GM18909 (cell line): Measurements from ENCODE around the gene CARMIL1.
"Not testable (repeated sequence)": the region's sequence is repeated elsewhere in the genome, so short reads cannot be mapped to it uniquely, and the experiment has no call there.

Source experiments
- ATAC-seq: cut with Tn5 transposase; IDR thresholded peaks from one replicate; pipeline ENCODE4 v1.9.1; 2021; ENCODE audit warnings: mild to moderate bottlenecking; ENCODE audit not compliant: unreplicated experiment, poor library complexity

Gene CARMIL1

DNA sequence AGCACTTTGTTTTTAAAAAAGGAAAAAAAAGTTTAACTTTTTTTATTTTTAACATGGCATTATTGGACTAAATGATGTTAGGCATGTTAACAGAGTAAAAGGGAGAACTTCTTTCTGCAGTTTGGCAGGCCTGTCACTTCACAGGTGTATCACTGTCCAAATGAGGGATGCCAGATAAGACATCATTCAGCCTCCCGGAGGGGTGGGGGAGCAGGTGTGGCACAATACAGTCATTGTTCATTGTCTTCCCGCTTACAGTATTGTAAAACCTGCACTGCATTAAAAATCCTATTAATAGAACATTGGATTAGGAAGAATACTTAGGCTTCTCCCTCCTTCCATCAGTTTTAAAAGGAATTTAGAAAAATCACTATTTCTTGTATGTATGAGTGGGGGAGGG, 80.7 kb downstream of the CARMIL1 start:
- no peak for ATAC-seq

DNA sequence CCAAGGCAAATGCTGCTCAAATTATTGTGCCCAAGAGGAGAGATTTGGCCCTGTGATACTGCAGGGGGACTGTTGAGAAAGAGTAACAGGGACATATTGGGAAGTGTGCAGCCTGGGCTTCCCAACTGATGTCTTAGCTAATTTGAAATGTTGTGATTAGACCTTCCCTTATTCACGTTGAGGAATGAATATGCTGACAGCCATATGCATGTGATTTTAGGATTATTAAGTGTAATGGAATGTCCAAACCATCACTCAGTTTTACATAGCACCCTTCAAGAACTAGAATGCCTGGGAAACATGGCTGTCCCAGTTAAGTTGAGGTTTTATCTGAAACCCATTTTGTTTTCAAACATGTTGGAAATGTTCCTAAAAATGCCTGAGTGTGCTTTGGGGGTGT, 81.4 kb downstream of the CARMIL1 start:
- ATAC-seq, result no peak

DNA sequence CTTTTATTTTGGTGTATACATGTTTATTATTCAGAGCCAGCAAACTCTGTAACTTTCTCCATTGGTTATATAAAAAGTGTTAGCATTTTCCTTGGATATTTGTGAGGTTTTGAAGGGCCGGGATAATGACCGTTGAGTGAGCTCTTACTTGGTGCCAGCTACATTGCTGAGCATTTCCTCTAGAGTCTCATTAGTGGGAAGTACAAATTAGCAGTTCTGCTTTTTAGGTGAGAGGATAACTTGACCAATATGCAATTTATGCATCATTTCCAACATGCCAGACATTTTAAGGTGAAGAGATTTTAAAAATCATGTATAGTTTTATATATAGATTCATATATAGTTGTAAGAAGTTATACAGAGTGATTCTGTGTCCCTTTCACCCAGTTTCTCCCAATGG, 84.3 kb downstream of the CARMIL1 start:
- no peak for ATAC-seq

DNA sequence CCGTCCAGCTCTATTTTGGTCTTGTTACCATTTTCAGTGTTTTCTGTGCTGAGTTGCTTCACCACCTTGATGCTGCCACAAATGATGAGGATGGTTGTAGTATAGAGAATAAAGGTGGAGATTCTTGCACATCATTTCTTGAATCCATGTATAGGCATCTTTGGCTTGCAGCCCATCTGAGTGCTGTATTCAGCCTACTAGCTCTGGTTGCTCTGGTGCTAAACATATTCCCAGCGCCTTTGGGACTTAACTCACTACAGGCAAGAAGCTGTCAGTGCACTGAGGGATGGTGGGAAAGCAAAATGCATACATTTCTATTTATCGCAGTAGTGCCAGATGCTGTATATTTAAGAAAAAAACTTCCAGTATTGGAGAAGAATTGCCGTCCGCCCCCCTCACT, 86.0 kb downstream of the CARMIL1 start:
- no peak for ATAC-seq

DNA sequence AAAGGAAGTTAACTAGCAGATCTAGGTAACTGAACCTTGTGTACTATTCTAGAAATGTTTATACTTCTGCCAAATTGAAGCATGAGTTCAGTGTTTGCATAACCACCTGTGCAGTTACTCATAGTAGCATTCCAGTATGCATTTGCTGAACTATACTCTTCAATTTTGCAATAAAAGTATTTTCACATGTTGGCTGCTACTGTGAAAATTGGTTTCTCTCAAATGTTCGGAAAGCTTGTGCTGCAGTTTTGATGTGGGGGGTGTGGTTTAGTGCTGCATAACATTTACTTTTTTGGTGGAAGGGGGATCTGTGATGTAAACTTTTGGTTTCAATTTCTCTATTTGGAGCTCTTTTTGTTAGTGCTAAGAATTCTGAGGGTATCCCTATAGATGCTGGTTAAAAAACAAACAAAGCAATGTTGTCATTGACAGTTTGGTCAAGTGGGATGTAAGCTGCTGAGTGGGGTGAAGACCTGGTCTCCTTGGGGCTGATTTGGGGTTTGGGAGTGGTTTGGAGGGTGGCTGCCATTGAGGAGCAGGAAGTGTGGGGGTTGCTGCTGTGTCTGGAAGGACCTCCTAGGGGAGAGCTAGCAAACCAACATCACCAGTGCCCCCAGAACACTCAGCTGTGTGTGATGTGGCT, 87.8 kb downstream of the CARMIL1 start:
- peak; percentile 54 for ATAC-seq

DNA sequence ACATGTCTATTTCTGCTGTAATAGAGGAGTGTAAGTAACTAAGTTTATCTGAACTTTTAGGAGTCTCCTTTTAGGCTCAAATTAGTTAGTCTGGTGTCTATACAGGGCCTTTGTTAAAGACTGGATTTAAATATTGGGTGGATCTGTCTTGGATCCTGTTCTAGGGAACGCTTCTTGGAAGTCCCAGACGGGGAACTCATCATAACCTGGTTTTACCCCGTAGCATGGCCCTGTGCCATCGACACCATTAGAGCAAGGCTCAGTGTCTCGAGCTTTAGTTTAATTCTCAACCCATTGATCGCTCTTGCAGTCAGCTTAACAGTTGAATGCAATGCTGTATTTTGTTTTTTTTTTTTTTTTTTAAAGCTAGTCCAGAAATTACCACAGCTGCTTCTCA, 89.9 kb downstream of the CARMIL1 start:
- ATAC-seq, result no peak

DNA sequence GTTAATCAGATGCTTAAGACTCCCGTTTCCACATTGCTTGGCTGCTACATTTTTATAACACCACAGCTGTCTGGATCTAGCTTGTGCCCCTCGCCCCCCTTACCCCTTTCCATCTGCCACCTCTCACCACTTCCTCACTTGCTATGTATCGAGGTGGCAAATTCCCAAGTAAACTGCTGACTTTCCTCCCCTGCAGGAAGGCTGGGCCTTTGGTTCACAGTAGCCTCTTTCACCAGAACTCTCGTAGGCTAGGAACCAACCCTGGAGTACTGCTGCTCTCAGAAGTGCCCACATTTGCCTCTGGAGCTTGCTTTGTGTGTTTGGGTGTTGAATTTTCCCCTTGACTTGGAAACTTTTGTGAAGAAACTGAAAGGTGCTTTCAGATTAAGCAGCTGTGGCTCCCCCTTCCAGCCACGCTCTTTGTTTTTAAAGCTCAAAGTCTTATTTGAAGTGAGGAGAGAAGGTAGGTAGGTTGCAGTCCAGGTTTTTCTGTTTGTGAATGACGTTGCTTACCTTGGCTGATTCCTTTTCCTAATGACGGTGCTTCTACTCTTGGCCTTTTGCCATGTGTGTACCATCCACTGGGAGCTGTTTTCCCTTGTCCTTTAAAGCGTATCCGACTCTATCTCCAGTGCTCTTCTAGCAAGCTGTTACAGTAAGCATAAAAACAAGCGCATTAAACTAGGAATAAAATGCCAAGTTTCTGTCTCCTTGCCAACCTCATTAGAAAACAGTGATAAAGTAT, 90.4 kb downstream of the CARMIL1 start:
- no peak for ATAC-seq

DNA sequence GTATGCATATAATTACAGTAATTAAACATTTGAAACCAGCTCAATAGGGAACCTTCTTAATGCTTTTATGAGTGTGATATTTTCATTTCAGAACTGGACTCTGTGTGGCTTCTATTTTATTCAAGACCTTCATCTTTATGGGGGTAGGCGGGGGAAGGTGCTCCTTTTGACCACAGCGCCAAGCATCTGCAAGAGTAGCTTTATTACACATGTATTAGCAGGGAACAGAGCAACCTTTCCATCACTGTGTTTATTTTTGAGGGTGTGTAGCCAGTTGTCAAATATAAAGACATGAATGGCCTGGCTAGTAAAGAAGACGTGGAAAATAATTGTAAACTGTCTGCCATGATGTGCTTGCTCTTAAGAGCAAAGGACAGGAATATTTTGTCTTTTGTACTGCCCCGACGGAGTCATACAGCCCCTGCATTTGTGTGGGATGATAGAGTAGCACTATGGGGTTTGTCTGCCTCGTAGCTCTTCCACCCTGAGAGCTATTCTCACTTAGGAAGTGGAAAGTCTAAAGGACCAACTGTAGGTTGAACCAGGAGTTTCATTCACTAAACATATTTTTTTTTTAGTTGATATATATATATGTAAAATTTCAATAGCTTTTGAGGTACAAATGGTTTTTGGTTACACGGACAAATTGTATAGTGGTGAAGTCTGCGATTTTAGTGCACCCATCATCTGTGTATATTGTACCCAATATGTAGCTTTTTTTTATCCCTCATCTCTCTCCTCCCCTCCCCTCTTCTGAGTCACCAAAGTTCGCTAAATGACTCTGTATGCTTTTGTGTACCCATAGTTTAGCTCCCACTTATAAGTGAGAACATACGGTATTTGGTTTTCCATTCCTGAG, 91.2 kb downstream of the CARMIL1 start:
- ATAC-seq, result no peak

DNA sequence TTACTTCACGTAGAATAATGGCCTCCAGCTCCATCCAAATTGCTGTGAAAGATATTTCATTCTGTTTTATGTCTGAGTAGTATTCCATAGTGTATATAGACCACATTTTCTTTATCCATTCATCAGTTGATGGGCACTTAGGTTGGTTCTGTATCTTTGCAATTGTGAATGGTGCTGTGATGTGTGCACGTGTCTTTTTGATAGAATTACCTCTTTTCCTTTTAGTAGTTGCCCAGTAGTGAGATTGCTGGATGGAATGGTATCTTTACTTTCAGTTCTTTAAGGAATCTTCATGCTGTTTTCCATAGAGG, 91.8 kb downstream of the CARMIL1 start:
- no peak for ATAC-seq

DNA sequence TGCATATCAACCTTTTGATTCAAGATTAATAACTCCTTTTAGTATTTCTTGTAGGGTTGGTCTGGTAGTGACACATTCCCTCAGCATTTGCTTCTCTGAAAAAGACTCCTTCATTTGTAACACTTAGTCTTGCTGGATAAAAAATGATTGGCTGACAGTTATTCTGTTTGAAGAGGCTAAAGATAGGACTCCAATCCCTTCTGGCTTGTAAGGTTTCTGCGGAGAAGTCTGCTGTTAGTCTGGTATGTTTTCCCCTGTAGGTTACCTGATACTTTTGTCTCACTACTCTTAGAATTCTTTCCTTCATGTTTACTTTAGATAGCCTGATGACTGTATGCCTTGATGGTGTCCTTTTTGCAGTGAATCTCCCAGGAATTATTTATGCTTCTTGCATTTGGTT, 96.0 kb downstream of the CARMIL1 start:
- ATAC-seq, result no peak

DNA sequence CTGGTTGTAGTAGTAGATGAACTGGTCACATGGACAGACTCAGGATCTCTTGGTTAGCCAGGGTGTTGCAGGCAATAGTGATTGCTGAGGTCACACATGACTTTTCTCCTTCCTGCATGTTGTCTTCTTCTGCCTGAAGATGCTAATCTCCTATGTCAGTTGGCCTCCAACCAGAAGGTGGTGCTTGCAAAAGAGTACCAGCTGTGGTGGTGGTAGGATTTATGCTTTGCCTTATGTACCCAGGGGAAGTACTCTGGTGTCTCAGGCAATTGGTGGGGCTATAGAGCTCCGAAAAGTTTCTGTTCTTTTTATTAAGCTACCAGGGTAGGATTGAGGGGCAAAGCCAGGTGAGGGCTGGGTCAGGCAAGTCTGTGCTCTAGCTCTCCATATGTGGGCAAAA, 98.5 kb downstream of the CARMIL1 start:
- ATAC-seq, result no peak

DNA sequence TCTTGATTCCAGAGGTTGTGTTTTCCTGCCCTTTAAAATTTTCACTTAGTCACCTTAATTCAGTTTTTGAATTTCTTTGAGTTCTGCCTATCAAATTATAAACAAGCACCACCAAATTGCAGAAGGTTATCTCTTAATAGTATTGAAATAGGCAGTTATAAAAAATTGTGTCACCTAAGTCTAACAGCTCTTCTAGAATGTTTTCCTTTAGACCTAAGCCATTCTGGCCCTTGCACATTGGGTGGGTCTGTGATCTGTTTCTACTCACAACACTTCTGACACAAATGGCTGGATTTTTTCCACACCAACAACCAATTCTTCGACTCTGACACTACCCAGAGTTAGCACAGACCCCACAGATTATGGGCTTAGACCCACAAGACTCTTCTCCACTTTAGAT, 101.9 kb downstream of the CARMIL1 start:
- no peak for ATAC-seq

DNA sequence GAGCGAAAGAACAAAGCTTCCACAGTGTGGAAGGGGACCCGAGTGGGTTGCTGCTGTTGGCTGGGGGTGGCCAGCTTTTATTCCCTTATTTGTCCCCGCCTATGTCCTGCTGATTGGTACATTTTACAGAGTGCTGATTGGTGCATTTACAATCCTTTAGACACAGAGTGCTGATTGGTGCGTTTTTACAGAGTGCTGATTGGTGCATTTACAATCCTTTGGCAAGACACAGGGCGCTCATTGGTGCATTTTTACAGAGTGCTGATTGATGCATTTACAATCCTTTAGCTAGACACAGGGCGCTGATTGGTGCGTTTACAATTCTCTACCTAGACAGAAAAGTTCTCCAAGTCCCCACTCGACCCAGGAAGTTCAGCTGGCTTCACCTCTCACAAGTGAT, 103.3 kb downstream of the CARMIL1 start:
- ATAC-seq, result not testable (repeated sequence)

DNA sequence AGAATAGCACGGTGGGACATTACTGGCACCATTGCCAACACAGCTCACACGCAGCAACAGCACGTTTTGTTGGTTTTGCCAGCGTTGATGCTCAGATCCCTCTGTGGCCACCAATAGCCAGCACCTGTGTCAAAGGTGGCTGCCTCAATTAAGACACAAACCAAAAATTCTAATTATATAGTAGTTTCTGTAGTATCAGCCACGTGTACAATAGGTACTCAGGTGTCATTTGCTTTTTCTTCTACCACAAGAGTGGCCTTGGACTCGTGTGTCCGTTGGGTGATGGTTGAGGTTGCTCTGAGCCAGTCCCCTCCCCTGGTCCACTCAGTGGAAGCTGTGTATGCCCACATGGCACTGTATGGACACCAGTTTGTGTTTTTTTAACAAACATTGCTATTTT, 105.1 kb downstream of the CARMIL1 start:
- ATAC-seq, result no peak

DNA sequence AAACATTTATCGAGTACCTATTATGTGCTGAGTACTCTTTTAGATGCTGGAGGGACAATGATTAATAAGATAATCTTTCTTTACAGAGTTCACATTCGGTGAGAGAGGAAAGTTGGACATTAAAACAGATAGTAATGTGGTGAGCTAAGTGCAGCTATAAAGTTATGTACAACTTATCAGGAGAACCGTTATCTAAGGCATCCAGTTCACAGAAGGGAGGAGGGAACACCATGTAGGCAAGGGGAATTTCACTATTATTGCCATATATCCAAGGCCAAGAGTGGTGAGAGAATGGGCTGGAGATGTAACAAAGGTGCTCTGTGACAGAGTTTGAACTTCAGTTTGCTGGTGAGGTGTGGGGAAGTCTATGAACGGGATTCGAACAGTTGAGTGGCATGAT, 105.8 kb downstream of the CARMIL1 start:
- no peak for ATAC-seq

DNA sequence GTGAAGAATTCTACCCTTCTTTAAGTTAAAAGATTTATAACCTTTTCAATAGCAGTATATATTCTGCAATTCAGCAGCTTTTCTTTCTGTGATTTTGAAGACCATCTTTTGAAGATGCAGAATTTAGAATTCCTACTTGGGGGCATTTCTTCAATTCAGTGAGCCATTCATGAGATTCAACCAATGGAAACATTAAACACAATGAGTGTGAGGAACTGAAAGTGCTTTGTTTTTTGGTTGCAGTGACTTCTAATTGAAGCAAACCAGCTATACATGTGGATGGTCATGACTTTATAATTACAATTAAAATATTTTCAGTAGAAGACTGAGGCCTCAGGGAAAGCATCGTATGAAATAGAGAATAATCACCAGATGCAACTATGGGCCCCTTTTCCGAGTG, 108.3 kb downstream of the CARMIL1 start:
- ATAC-seq, result peak; percentile 75

DNA sequence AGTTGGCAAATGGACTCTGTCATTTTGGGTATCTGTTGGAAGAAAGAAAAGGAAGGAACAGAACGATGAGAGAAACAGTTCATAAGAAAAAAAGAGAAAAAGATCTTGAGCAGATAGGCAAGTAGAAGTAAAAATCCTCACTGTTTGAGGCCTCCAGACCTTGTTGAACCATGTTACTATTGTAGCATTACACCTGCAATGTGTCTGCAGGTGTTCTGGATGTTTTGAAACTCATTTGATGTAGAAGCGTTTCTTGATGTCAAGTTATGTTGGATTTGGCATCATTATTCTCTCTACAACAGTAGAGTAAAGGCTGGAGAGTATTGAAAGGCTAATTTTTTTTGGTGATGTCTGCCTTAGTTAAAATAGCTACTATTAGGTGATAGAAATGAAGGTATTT, 108.7 kb downstream of the CARMIL1 start:
- ATAC-seq, result peak; percentile 14

DNA sequence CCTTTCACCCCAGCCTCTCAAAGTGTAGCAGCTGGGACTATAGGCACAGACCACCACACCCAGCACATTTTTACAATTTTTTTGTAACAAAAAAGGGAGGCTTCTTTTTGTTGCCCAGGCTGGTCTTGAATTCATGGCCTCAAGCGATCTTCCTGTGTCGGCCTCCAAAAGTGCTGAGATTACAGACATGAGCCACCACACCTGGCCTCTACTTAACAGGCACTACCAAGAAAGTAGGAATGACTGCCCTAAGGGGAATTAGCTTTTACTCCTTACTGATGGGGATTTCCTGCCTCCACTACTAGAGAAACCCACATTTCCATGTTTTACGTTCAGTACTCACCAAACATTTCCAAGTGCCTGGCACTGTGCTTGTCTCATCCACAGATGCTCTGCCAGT, 109.6 kb downstream of the CARMIL1 start:
- ATAC-seq, result no peak

DNA sequence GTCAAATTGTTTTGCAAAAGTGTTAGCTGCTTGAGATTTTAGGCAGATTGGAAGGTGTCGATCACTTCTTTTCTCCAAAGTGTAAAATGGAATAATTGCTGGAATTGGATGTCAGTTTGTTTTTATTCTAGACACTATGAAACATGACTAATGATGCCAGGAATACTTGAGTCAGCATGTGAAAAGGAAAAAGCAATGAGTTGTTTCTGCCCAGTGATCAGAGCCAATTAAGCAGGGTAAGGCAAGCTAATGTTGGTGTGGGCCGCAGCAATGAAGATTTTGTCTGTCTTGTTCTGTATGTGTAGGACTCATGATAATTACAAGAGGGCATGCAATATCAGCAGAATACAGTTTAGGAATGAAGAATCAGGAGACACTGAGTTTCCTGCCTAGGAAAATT, 110.3 kb downstream of the CARMIL1 start:
- no peak for ATAC-seq

DNA sequence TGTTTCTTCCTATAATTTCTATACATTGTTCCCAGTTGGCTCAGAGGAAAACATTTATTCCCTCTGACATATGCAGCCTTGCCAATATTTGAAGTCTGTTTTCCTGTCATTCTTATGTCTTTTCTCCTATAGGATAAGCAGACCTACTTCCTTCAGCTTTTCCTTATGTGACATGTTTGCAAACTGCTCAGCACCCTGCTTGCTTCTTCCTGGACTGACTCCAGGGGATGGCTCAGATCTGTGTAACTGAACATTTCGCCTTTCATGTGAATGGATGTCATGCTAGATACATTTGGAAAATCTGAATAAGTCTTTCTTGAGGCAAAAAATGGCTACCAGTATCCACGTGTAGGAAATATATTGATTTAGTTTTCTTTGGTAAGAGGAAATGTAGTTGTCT, 113.2 kb downstream of the CARMIL1 start:
- ATAC-seq, result no peak

DNA sequence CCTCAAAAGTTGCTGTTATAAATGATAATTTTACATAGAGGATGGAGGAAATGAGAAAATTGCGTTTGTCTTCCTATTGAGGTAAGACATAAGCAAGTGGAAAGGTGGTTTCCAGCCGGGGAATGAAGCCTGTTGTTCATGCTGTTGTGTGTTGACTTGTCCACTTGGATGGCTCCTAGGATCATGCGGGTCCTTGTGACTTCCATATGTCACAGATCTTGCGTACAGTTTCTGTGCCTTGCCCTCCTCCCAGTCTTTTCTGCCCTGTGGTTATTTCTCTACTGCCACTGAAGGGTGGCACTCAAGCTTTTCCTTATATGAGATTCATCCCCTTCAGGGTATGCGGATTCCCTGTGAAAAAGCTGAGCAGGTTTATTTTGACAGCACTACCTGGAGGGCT, 116.6 kb downstream of the CARMIL1 start:
- ATAC-seq, result no peak

DNA sequence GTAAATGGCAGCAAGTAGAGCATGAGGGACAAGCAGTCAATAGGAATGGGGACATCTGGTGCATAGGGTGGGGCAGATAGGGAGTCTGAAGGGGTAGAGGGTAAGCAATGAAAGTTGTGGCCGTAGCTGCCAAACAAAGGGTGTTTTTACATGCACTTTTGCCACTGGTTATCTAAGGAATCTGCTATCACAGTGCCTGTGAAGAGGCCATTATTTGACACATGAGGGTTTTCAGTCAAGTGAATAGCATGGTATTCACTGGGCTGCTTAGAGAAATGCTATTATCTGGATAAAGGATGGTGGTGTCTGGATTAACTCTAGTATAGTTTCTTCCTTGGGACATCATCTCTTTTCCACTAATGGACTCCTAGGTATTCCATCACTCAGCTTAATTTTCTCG, 118.2 kb downstream of the CARMIL1 start:
- no peak for ATAC-seq
